Epithelial cell of proximal tubule (primary cell): ENCODE results near the gene EXOC7. TPM values are rescaled to one million over a fixed set of nuclear protein-coding genes. Genes with fewer than 3 reads are reported as not detected.

Source experiments
- DNase-seq: peaks from one replicate; pipeline ENCODE4 v3.0.0-alpha.2; 2011; ENCODE audit warnings: low read depth
- H3K4me3 ChIP-seq: 2 replicates; pipeline ENCODE4 v1.5.1; 2011; ENCODE audit warnings: low read depth, mild to moderate bottlenecking, low read length
- CTCF ChIP-seq: conservative IDR thresholded peaks from 2 replicates; pipeline ENCODE4 v1.5.1; 2012; ENCODE audit warnings: low read depth, mild to moderate bottlenecking, low read length
- total RNA-seq: library from RNA; depleted of rRNA; stranded (reverse); fragments of >200 nt; gene quantifications from 2 replicates; pipeline ENCODE4 v1.2.3, GENCODE V29; 2015

The EXOC7 gene
- total RNA-seq: 39.6 and 66.6 TPM in 2 replicates

- no peak for DNase-seq
- H3K4me3 ChIP-seq: peak within 1 kb of the TSS; percentile 97
- peak; percentile 19 for TF ChIP-seq CTCF
Observed at GRCh38 chr17:76103274-76104139, at the start of gene EXOC7. Gene EXOC7 (minus strand): TSS chr17:76103787. CDS start chr17:76103692, 95 bp downstream.

GRCh38 chr17:76153202-76153601 lies 49.6 kb upstream of the EXOC7 start:
- no peak for DNase-seq
- TF ChIP-seq CTCF: no peak
- H3K4me3 ChIP-seq: no peak overlapping the region

GRCh38 chr17:76152591-76152990 lies 49.0 kb upstream of the EXOC7 start:
- no peak for TF ChIP-seq CTCF
- DNase-seq: no peak
- no peak overlapping the region for H3K4me3 ChIP-seq

- DNase-seq: no peak
- no peak for TF ChIP-seq CTCF
- H3K4me3 ChIP-seq: no peak overlapping the region
Observed at GRCh38 chr17:76151896-76152454, 48.4 kb upstream of the EXOC7 start.

- no peak for TF ChIP-seq CTCF
Observed at GRCh38 chr17:76150712-76151622, 47.4 kb upstream of the EXOC7 start.

GRCh38 chr17:76149214-76149613 lies 45.6 kb upstream of the EXOC7 start:
- no peak for DNase-seq
- no peak for TF ChIP-seq CTCF
- no peak overlapping the region for H3K4me3 ChIP-seq

More at GRCh38 chr17:76150712-76151622, 47.4 kb upstream of the EXOC7 start:
- no peak for DNase-seq
- H3K4me3 ChIP-seq: no peak overlapping the region
